PFSK-1 (cell line): ENCODE data around the gene TOP1.

Experiments
- POLR2AphosphoS5 ChIP-seq: IDR thresholded peaks from 2 replicates; pipeline ENCODE4 v1.6.1; 2012; ENCODE audit warnings: low read depth, mild to moderate bottlenecking, control low read depth, low read length, moderate library complexity
- REST ChIP-seq, 2 experiments: IDR thresholded peaks; 2 replicates each; pipeline versions ENCODE4 v1.6.1 to v1.8.0; 2011 to 2012; ENCODE audit warnings: low read depth in 2 of 2, low read length in 2 of 2, control low read depth in 1 of 2, inconsistent platforms in 1 of 2, mild to moderate bottlenecking in 1 of 2, moderate library complexity in 1 of 2; ENCODE audit not compliant: insufficient read depth in 1 of 2
- SIN3A ChIP-seq: IDR thresholded peaks from 2 replicates; pipeline ENCODE4 v1.6.1; 2012; ENCODE audit warnings: mild to moderate bottlenecking, low read length, moderate library complexity, borderline replicate concordance; ENCODE audit not compliant: insufficient read depth

- TF ChIP-seq REST (IDR thresholded peaks at IDR 0.05; ENCODE audit: insufficient read depth in 1 of 2, low read depth in 2 of 2, low read length in 2 of 2) (no peak), POLR2AphosphoS5 (no peak), SIN3A (no peak)
Observed at GRCh38 chr20:41048461-41049301, 20.1 kb downstream of the TOP1 start.
